Activated naive CD4-positive, alpha-beta T cell treated with anti-CD3 and anti-CD28 coated beads, Interleukin-2, amount 10 ng/mL, durations not matched to agents 7 days and 5 days (primary cell): ENCODE measurements around the gene CATSPERD.

Experiments used
- CTCF ChIA-PET: fragments of 350-600 bp; sonication (Branson Sonifier 250); formaldehyde crosslinking; loops from one replicate; lab custom pipeline; 2021; ENCODE audit warnings: antibody characterized with exemption; lab: Charles Lee
- DNase-seq: peaks from one replicate; pipeline ENCODE4 v3.0.0-alpha.2; 2020
- H3K27ac Mint-ChIP-seq: one replicate; pipeline ENCODE4 v1.8.0; 2021; ENCODE audit warnings: mild to moderate bottlenecking, moderate library complexity, mixed read lengths
- H3K27me3 Mint-ChIP-seq: one replicate; pipeline ENCODE4 v1.8.0; 2021; ENCODE audit warnings: mild to moderate bottlenecking, mixed read lengths
- H3K36me3 Mint-ChIP-seq: one replicate; pipeline ENCODE4 v1.8.0; 2021; ENCODE audit warnings: mixed read lengths
- H3K4me1 Mint-ChIP-seq: one replicate; pipeline ENCODE4 v1.8.0; 2021; ENCODE audit warnings: mixed read lengths
- H3K4me3 Mint-ChIP-seq: one replicate; pipeline ENCODE4 v1.8.0; 2021; ENCODE audit warnings: mild to moderate bottlenecking, moderate library complexity, mixed read lengths
- H3K9me3 Mint-ChIP-seq: one replicate; pipeline ENCODE4 v1.8.0; 2021; ENCODE audit warnings: mixed read lengths

The CATSPERD gene

GRCh38 chr19:5801796-5802619, 81.6 kb downstream of the CATSPERD start:
- Mint-ChIP-seq H3K4me1 (peaks cover 27% of the 10 kb centered on the region), H3K27me3 (peaks cover 88% of the 10 kb centered on the region), H3K4me3 (no peak overlapping the region), H3K27ac (no peak overlapping the region), H3K36me3 (no peaks in the 10 kb centered on the region), H3K9me3 (no peaks in the 10 kb centered on the region)
- CTCF ChIA-PET = interaction anchor here (1.2 kb wide), 1 partner anchor 164 kb away, joined by 3 read pairs; no protein-coding TSS in a partner anchor
- peak; percentile 41 for DNase-seq

- Mint-ChIP-seq H3K4me3 (peak overlapping the region; percentile 61), H3K27ac (no peak overlapping the region), H3K27me3 (peaks cover 93% of the 10 kb centered on the region), H3K4me1 (peaks cover 27% of the 10 kb centered on the region), H3K36me3 (no peaks in the 10 kb centered on the region), H3K9me3 (no peaks in the 10 kb centered on the region)
- DNase-seq = no peak
- CTCF ChIA-PET = interaction anchor here (0.5 to 2.4 kb wide), 31 partner anchors 9 to 678 kb away, joined by 3 to 45 read pairs (median 5); partner anchors contain the start of genes DENND1C, DUS3L, NDUFA11 and RANBP3
These were observed 83.0 kb downstream of the CATSPERD start for GRCh38 chr19:5803441-5803751.

- Mint-ChIP-seq H3K36me3 (no peaks in the 10 kb centered on the region), H3K4me3 (peak overlapping the region; percentile 65), H3K9me3 (no peaks in the 10 kb centered on the region), H3K27ac (no peak overlapping the region), H3K4me1 (peaks cover 27% of the 10 kb centered on the region), H3K27me3 (peaks cover 88% of the 10 kb centered on the region)
- peak; percentile 95 for DNase-seq
- CTCF ChIA-PET = interaction anchor here (0.5 to 2.4 kb wide), 40 partner anchors 10 to 677 kb away, joined by 3 to 45 read pairs (median 4); partner anchors contain the start of genes DENND1C, DUS3L, NDUFA11 and RANBP3
These were observed 83.5 kb downstream of the CATSPERD start for GRCh38 chr19:5803752-5804515.

- peak; percentile 60 for DNase-seq
- Mint-ChIP-seq H3K4me1 (peaks cover 25% of the 10 kb centered on the region), H3K27ac (no peak within 1 kb of the TSS), H3K27me3 (peaks cover 79% of the 10 kb centered on the region), H3K4me3 (peak within 1 kb of the TSS; percentile 65), H3K36me3 (no peaks in the 10 kb centered on the region), H3K9me3 (no peaks in the 10 kb centered on the region)
- CTCF ChIA-PET = interaction anchor here (0.6 to 2.4 kb wide), 37 partner anchors 9 to 321 kb away, joined by 3 to 45 read pairs (median 5); partner anchors contain the start of genes DUS3L, NDUFA11, RANBP3 and VMAC
These were observed 84.4 kb downstream of the CATSPERD start, which contains the start of gene NRTN for GRCh38 chr19:5804516-5805461. TSS of gene NRTN (plus strand) at chr19:5805067. CDS start at chr19:5824166, 19,099 bp downstream.

GRCh38 chr19:5805462-5806132, 85.2 kb downstream of the CATSPERD start:
- peaks cover 25% of the 10 kb centered on the region for H3K4me1 Mint-ChIP-seq
- H3K36me3 Mint-ChIP-seq = no peaks in the 10 kb centered on the region
- CTCF ChIA-PET = no interaction called here
- no peaks in the 10 kb centered on the region for H3K9me3 Mint-ChIP-seq
- peak; percentile 73 for DNase-seq
- no peak overlapping the region for H3K27ac Mint-ChIP-seq
- H3K4me3 Mint-ChIP-seq = peak overlapping the region; percentile 15
- peaks cover 72% of the 10 kb centered on the region for H3K27me3 Mint-ChIP-seq

- Mint-ChIP-seq H3K9me3 (no peaks in the 10 kb centered on the region), H3K27ac (no peak overlapping the region), H3K4me1 (peaks cover 25% of the 10 kb centered on the region), H3K36me3 (no peaks in the 10 kb centered on the region), H3K27me3 (peaks cover 67% of the 10 kb centered on the region), H3K4me3 (no peak overlapping the region)
- DNase-seq = no peak
- CTCF ChIA-PET = interaction anchor here (1.0 to 1.2 kb wide), 2 partner anchors 21 to 216 kb away, joined by 6 read pairs; no protein-coding TSS in a partner anchor
These were observed 85.7 kb downstream of the CATSPERD start for GRCh38 chr19:5806133-5806489.

GRCh38 chr19:5806905-5807304, 86.5 kb downstream of the CATSPERD start:
- Mint-ChIP-seq H3K4me3 (no peak overlapping the region), H3K4me1 (peaks cover 23% of the 10 kb centered on the region), H3K36me3 (no peaks in the 10 kb centered on the region), H3K27me3 (peaks cover 59% of the 10 kb centered on the region), H3K9me3 (no peaks in the 10 kb centered on the region), H3K27ac (no peak overlapping the region)
- CTCF ChIA-PET = interaction anchor here (1.0 to 1.2 kb wide), 2 partner anchors 21 to 215 kb away, joined by 6 read pairs; no protein-coding TSS in a partner anchor
- DNase-seq = no peak

GRCh38 chr19:5808120-5808816, 87.8 kb downstream of the CATSPERD start:
- H3K4me1 Mint-ChIP-seq = peaks cover 14% of the 10 kb centered on the region
- CTCF ChIA-PET = interaction anchor here (0.7 to 1.3 kb wide), 3 partner anchors 20 to 214 kb away, joined by 3 to 4 read pairs (median 4); partner anchors contain the start of gene NDUFA11
- DNase-seq = no peak

GRCh38 chr19:5809053-5809452, 88.6 kb downstream of the CATSPERD start:
- no peak overlapping the region for H3K27ac Mint-ChIP-seq
- CTCF ChIA-PET = interaction anchor here (0.9 kb wide), 1 partner anchor 31 kb away, joined by 6 read pairs; no protein-coding TSS in a partner anchor
- H3K36me3 Mint-ChIP-seq = no peaks in the 10 kb centered on the region
- no peak for DNase-seq
- no peak overlapping the region for H3K4me3 Mint-ChIP-seq
- H3K4me1 Mint-ChIP-seq = peaks cover 8% of the 10 kb centered on the region
- H3K27me3 Mint-ChIP-seq = peaks cover 39% of the 10 kb centered on the region
- H3K9me3 Mint-ChIP-seq = no peaks in the 10 kb centered on the region

More at GRCh38 chr19:5808120-5808816, 87.8 kb downstream of the CATSPERD start:
- H3K36me3 Mint-ChIP-seq = no peaks in the 10 kb centered on the region
- peaks cover 47% of the 10 kb centered on the region for H3K27me3 Mint-ChIP-seq
- H3K4me3 Mint-ChIP-seq = no peak overlapping the region
- H3K9me3 Mint-ChIP-seq = no peaks in the 10 kb centered on the region
- no peak overlapping the region for H3K27ac Mint-ChIP-seq

- Mint-ChIP-seq H3K9me3 (no peaks in the 10 kb centered on the region), H3K27ac (no peak overlapping the region), H3K4me1 (peaks cover 4% of the 10 kb centered on the region), H3K27me3 (peaks cover 35% of the 10 kb centered on the region), H3K36me3 (no peaks in the 10 kb centered on the region), H3K4me3 (no peak overlapping the region)
- CTCF ChIA-PET = interaction anchor here (0.9 kb wide), 1 partner anchor 31 kb away, joined by 6 read pairs; no protein-coding TSS in a partner anchor
- no peak for DNase-seq
These were observed 89.0 kb downstream of the CATSPERD start for GRCh38 chr19:5809469-5809868.

GRCh38 chr19:5811117-5811516, 90.7 kb downstream of the CATSPERD start:
- H3K9me3 Mint-ChIP-seq = no peaks in the 10 kb centered on the region
- no peaks in the 10 kb centered on the region for H3K36me3 Mint-ChIP-seq
- no peak overlapping the region for H3K27ac Mint-ChIP-seq
- H3K4me3 Mint-ChIP-seq = no peak overlapping the region
- CTCF ChIA-PET = no interaction called here
- H3K4me1 Mint-ChIP-seq = no peaks in the 10 kb centered on the region
- DNase-seq = no peak
- H3K27me3 Mint-ChIP-seq = peaks cover 28% of the 10 kb centered on the region

- CTCF ChIA-PET = interaction anchor here (1.2 kb wide), 1 partner anchor 10 kb away, joined by 5 read pairs; no protein-coding TSS in a partner anchor
- Mint-ChIP-seq H3K27me3 (peaks cover 25% of the 10 kb centered on the region), H3K4me3 (no peak overlapping the region), H3K9me3 (no peaks in the 10 kb centered on the region), H3K27ac (no peak overlapping the region), H3K4me1 (no peaks in the 10 kb centered on the region), H3K36me3 (no peaks in the 10 kb centered on the region)
- no peak for DNase-seq
These were observed 93.8 kb downstream of the CATSPERD start for GRCh38 chr19:5814123-5814851.
